ENCODE measurements around the gene MAP3K5. TPM values are rescaled to one million over a fixed set of nuclear protein-coding genes. Genes with fewer than 3 reads are reported as not detected.

Gene MAP3K5
- total and polyA plus RNA-seq, 2 of the 8 experiments (the other 6 are each of a cell fraction or from before 2014, with no cell fraction given), result 0.63 to 2.6 TPM

GRCh38 chr6:136736281-136736960 lies 55.9 kb downstream of the MAP3K5 start:
- no peak for DNase-seq (ENCODE audit: low read depth in 1 of 2, low spot score in 2 of 2)
- Histone ChIP-seq H4K8ac (ENCODE audit: extremely low read depth, insufficient read depth, low read length) (no peak overlapping the region), H2AFZ (ENCODE audit: low read length) (no peak overlapping the region), H3K27ac (ENCODE audit: low read depth, low read length) (no peak overlapping the region), H3K79me2 (ENCODE audit: control insufficient read depth in 1 of 2, insufficient read depth in 2 of 2, low read length in 2 of 2) (no peaks in the 10 kb centered on the region), H3K56ac (replicated peaks; ENCODE audit: insufficient read length, low read depth, low read length) (no peak overlapping the region), H3K23me2 (ENCODE audit: low read depth, low read length) (no peaks in the 10 kb centered on the region), H2BK15ac (ENCODE audit: low read length) (no peak overlapping the region), H4K20me1 (replicated peaks in 1 of 2; ENCODE audit: control insufficient read depth in 1 of 2, insufficient read depth in 2 of 2, low read length in 2 of 2) (no peaks in the 10 kb centered on the region), H3K23ac (ENCODE audit: insufficient read length) (no peak overlapping the region), H2BK120ac (replicated peaks; ENCODE audit: low read depth, low read length) (no peak overlapping the region), H4K91ac (replicated peaks; ENCODE audit: insufficient read length, low read length) (no peak overlapping the region), H3K18ac (ENCODE audit: extremely low read depth, low read length) (no peak overlapping the region), H2BK5ac (ENCODE audit: low read depth, low read length) (no peak overlapping the region), H3K9me3 (ENCODE audit: insufficient read depth in 2 of 2, low read depth in 1 of 2, low read length in 1 of 2) (no peaks in the 10 kb centered on the region), H3K36me3 (ENCODE audit: control insufficient read depth in 2 of 4, insufficient read depth in 4 of 4, low read length in 3 of 4) (no peaks in the 10 kb centered on the region), H3K4me2 (ENCODE audit: insufficient read depth in 1 of 2, low read depth in 2 of 2, low read length in 2 of 2) (no peak overlapping the region), H2BK12ac (ENCODE audit: low read depth, low read length) (no peak overlapping the region), H2BK20ac (ENCODE audit: low read length) (no peak overlapping the region), H3K4me3 (ENCODE audit: extremely low read depth in 1 of 4, insufficient read depth in 2 of 4, low read depth in 3 of 4, low read length in 4 of 4) (no peak overlapping the region), H3K4ac (replicated peaks; ENCODE audit: insufficient read length, low read depth, low read length) (no peak overlapping the region), H4K5ac (ENCODE audit: insufficient read length, low read depth, low read length) (no peak overlapping the region), H3K14ac (ENCODE audit: insufficient read length) (no peak overlapping the region), H3K9ac (replicated peaks in 1 of 4; ENCODE audit: extremely low read depth in 1 of 4, low read depth in 3 of 4, low read length in 3 of 4) (no peak overlapping the region), H3K79me1 (ENCODE audit: low read depth, low read length) (no peaks in the 10 kb centered on the region; the same call in 1 of the 2 replicates), H2AK5ac (ENCODE audit: low read depth, low read length) (no peak overlapping the region), H3K27me3 (replicated peaks in 1 of 4; ENCODE audit: control insufficient read depth in 3 of 4, extremely low read depth in 1 of 4, insufficient read depth in 3 of 4, low read length in 3 of 4) (no peaks in the 10 kb centered on the region), H3K4me1 (replicated peaks in 1 of 4; ENCODE audit: control insufficient read depth in 3 of 4, insufficient read depth in 4 of 4, low read length in 3 of 4) (no peaks in the 10 kb centered on the region)
- POLR2A ChIA-PET (ENCODE audit: partially characterized antibody), result no interaction called here
- whole genome bisulfite sequencing, 2 experiments (ENCODE audit: extremely low coverage in 1 of 2, insufficient coverage in 1 of 2, insufficient read length in 1 of 2, insufficient replicate concordance in 2 of 2, low coverage in 1 of 2, low lambda C conversion rate in 2 of 2, missing lambda C conversion rate in 1 of 2), result 94% methylated on average over 5 of the region's 5 CpGs; no CpG with 5 or more reads in 1 of the 2 experiments
- no peak for TF ChIP-seq SUZ12 (IDR thresholded peaks at IDR 0.05; ENCODE audit: low read length)
- no peak for TF ChIP-seq YY1 (IDR thresholded peaks at IDR 0.05; ENCODE audit: low read depth, low read length)
- TF ChIP-seq CTCF (IDR thresholded peaks at IDR 0.05; ENCODE audit: control extremely low read depth in 1 of 3, insufficient read depth in 1 of 3, low read depth in 1 of 3, low read length in 3 of 3), result no peak
- FAIRE-seq, result no peak
- CTCF ChIA-PET (ENCODE audit: partially characterized antibody), result interaction anchor here (1.0 to 2.8 kb wide), 4 partner anchors 24 to 92 kb away, joined by 4 to 7 read pairs (median 5); partner anchors contain the start of gene MAP3K5

Data from H1 (cell line).